ENCODE results near the gene SPOCD1.

SPOCD1 gene

DNA sequence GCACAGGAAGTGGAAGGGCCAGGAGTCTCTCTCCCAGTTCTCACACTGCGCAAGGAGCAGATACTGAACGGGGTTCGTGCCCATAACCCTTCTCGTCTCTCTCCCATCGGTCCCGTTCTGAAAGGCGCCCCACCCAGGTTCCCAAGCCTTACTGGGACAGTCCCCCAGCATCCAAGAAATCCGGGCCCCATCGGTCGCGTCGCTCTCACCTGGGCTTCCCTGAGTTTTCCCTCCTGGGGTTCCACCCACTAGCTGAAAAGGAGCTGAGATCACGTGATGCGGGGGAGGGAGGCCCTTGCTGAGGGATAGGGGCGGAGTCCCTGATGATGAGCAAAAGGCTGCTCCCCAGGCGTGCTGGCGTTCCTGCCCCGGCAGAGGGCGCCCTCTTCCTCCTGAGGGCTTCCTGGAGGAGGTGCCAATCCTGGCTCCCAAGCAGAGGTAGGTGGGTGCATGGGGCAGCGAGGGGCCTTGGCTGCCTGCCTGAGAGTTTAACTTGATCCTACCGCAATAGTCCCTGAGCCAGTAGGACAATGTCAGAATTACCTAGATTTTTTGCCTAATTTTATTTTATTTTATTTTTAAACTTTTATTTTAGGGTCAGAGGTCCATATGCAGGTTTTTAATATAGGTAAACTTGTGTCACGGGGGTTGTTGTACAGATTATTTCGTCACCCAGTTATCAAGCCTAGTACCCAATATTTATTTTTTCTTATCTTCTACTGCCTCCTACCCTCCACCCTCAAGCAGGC lies at the start of gene SPOCD1:
SPOCD1 (minus strand) TSS at position 271 of the 749 bp plus-strand sequence. CDS start 689 bp downstream, outside the sequence.
- no peak for FAIRE-seq

DNA sequence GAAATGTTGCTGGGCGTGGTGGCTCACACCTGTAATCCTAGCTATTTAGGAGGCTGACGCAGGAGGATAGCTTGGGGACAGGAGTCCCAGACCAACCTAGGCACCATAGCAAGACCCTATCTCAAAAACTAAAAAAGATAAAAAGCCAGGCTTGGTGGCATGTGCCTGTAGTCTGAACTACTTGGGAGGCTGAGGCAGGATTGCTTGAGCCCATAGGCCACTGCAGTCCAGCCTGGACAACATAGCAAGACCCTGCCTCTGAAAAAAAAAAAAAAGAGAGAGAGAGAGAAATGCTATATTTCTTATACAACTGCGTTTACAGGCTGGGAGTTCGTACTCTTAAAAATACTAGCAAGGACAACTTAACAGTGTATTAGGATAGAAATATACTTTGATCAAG lies 46.2 kb upstream of the SPOCD1 start:
- no peak for DNase-seq (ENCODE audit: low spot score)
- no peak for FAIRE-seq

More for the DNA sequence above, at the start of gene SPOCD1:
- DNase-seq (ENCODE audit: low spot score), result peak; percentile 61

DNA sequence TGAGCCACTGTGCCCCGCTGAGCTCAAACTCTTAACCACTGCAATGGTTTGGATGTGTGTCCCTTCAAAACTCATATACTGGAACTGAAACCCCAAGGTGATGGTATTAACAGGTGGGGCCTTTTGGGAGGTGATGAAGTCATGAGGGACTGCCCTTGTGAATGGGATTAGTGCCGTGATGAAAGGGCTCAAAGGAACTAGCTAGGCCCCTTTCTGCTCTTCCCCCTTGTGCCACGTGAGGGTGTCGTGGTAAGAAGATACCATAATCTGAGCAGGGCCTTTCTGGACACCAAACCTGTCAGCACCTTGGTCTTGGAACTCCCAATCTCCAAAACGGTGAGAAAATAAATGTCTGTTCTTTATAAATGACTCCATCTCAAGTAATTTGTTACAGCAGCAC lies 45.5 kb upstream of the SPOCD1 start:
- DNase-seq (ENCODE audit: low spot score), result no peak
- FAIRE-seq, result no peak

DNA sequence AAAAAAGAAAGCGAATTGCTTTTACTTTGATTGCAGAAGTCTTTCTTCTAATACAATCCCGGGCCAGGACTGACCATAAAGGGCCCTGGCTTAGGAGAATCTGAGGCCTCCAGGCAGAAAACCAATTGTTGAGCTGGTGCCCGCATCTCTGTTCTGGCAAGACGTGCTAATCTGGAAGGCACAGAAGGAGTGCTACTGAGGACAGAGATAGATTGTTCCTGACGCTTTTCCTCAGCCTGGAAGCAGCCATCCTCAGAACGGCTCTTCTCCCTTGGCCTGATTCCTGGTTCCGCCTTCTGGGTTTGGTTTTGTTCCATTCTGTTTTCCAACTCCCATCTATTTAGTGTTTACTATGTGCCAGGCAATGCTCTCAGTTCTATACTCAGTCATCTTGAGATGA lies 44.8 kb upstream of the SPOCD1 start:
- FAIRE-seq, result no peak
- no peak for DNase-seq (ENCODE audit: low spot score)

DNA sequence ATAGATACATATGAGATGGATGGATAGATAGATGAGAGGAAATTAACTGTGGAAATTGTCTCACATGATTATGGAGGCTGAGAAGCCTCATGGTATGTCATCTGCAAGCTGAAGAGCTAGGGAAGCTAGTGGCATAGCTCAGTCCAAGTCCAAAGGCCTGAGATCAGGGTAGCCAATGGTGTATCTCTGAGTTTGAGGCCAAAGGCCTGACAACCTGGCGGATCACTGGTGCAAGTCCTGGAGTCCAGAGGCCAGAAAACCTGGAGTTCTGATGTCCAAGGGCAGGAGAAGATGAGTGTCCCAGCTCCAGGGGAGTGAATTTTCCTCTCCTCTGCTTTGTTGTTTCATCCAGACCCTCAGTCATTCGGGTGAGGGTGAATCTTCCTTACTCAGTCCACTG lies 43.9 kb upstream of the SPOCD1 start:
- no peak for FAIRE-seq
- DNase-seq (ENCODE audit: low spot score), result no peak

DNA sequence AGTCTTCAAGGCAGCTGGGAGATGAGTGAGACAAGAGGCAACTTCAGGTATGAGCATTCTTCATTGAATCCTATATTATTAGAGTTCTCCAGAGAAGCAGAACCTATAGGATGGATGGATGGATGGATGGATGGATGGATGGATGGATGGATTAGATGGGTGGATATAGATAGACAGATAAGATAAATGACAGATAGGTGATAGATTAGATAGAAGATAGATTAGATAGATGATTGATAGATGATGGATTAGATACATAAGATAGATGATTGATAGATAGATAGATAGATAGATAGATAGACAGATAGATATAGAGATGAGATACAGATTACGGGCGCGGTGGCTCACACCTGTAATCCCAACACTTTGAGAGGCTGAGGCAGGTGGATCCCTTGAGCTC lies 43.2 kb upstream of the SPOCD1 start:
- FAIRE-seq (no peak), DNase-seq (ENCODE audit: low spot score) (no peak)

DNA sequence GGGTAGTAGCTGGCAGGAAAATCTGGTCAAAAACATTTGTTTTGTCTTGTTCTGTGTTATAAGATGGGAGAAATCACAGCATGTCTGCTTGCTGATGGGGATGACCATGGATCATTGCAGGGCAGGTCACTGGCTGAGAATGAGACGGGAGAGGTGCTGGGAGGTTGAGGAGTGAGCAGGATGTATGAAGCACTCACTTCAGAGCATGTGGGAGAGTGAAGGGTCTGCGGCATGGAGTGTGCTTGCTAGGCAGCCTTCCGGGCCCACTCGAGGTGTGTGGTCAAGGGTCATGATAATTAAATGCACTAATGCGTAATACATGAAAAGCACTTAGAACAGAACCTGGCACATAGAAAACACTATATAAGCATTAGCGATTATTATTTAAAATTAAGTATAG lies 42.0 kb upstream of the SPOCD1 start:
- FAIRE-seq (no peak), DNase-seq (ENCODE audit: low spot score) (no peak)

DNA sequence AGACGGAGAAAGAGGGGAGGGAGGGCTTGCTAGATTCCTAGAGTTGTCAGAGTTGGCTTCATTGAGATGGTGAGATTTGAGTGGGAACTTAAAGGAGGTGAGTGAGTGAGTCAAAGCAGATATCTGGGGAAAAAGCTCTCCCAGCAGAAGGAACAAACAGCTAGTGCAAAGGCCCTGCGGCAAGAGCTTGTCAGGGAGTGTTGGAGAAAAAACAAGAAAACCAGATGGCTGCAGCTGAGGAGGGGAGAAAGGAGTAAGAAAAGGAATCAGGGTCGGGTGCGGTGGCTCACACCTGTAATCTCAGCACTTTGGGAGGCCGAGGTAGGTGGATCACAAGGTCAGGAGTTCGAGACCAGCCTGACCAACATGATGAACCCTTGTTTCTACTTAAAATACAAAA lies 40.3 kb upstream of the SPOCD1 start:
- FAIRE-seq (no peak), DNase-seq (ENCODE audit: low spot score) (no peak)

DNA sequence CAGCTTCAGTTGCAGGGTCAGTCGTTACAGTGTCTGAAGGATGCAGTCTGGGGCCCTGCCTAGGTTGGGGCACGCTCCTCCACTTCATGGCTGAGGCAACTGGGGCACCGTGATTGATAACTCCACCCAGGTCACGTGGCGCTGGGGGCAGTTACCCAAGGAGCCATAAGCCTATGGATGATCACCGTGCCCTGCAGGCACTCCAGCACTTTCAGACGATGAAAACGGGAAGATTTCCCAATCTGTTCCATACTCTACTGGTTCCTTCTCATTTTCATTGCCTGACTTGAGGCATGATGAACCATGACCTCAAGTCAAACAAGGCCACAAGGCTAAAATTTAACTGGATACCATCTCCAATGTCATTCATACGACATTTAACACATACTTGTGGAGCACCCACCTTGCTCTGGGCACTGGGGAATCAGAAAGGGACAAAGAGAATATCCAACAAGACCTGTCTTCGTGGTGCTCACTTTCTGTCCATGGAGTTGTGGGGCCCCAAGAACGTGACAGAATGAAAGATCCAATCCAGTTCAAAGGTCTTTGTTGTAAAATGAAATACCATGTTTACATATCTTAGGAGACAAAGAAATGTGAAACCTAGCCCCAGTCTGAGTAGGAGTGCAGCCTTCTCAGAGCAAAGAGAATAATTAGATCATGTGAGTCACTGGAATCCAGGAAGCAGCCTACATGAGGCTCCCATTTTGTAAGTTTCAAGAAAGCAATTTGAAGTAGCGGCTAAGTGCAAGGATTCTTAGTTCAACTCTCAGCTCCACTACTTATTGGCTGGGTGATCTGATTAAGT lies 39.4 kb upstream of the SPOCD1 start:
- DNase-seq (ENCODE audit: low spot score) (peak; percentile 20), FAIRE-seq (no peak)

DNA sequence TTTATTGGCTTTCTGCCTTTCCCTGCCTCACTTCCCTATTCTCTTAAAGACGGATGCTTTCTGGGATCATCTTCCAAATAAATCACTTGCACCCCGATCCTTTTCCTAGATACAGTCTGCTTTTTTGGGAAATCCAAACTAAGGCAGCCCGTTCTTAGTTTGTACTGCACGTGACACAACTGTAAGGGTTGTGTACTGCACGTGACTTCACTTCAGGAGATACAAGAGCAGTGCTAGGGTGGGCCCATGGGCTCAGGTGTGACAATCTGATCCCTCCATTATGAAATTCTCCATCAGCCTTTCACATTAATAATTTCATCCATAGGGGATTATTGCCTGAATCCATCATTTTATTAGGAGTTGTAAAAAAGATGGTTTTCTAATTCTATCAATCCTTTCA lies 33.8 kb upstream of the SPOCD1 start:
- FAIRE-seq, result no peak
- DNase-seq (ENCODE audit: low spot score), result no peak

DNA sequence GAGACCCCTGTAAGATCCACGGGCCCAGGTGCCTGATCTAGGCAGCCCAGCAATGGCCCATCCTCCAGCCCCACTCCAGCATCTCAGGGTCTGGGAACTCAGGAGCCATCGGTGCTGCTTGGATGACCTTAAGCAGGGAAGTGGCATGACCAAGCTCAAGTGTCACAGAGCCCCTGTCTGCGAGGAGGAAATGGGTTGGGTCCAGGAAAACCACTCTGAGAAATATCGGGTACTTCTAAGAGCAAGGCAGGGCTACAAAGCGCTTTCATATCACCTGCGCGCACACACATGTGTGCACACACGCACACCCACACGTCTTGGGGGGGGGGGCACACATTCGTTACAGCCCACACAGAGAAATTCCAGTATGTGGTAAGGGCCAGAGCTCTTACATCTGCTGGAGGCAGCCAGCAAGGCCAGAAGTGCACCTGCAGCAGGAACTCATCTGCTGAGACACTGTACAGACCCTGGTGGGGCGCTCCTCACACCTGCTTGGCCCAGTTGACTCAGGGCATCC lies 32.6 kb upstream of the SPOCD1 start:
- DNase-seq (ENCODE audit: low spot score) (no peak), FAIRE-seq (no peak)

DNA sequence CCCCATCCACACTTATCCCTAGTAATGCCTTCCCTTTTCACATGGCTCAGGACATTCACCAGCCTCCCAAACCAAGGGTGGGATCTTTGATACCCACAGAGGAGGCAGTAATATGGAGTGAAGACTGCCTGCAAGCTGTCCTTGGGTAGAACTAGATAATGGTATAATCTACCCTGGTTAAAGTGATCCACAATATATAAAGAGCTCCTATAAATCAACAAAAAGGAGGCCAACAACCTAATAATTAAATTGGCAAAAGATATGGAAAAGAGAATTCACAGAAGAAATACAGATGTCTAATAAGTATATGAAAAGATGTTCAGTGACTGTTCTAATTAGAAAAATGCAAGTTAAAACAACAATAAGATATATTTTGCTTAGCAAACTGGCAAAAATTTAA lies 30.7 kb upstream of the SPOCD1 start:
- no peak for DNase-seq (ENCODE audit: low spot score)
- FAIRE-seq, result no peak

DNA sequence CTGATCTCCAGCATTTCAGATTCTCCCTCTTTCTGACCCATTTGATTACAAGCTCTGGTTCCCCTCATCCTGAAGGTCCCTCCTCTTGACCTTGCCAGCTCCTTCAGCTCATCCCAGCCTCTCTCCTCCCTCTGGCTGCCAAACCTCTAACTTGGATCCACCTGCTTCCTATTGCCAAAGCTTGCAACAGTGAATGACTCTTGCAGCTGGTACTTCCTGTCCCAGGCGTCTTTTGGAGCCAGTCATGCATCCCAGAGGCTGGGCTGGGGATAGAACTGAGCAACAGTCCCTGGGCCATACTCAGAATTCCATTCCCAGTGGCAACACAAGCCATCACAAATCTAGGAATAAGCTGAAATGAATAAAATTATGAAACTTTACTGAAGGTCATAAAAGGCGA lies 27.7 kb upstream of the SPOCD1 start:
- DNase-seq (ENCODE audit: low spot score) (no peak), FAIRE-seq (no peak)

DNA sequence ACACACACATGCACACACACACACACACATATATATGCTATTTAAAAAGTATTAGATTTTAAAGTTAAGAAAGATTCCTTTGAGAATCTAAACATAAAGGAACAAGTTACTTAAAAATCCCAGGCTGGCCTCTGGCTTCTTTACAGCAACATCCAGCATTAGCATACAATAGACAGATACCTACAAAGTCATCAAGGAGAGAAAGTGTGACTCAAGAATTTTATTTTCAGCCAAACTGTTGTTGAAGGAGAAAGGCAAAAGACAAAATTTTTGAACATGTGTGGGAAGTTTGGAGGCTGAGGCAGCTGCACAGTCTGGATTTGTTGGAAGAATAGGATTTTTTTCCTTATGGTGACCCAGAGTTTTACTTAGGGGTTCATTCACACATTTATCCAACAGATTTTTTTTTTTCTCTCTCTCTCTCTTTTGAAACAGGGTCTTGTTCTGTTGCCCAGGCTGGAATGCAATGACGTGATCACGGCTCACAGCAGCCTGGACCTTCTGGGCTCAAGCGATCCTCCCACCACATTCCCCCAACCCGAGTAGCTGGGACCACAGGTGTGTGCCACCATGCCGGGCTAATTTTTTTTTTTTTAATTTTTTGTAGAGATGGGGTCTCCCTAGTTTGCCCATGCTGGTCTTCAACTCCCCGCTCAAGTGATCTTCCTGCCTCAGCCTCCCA lies 24.0 kb upstream of the SPOCD1 start:
- FAIRE-seq, result no peak
- DNase-seq (ENCODE audit: low spot score), result no peak

DNA sequence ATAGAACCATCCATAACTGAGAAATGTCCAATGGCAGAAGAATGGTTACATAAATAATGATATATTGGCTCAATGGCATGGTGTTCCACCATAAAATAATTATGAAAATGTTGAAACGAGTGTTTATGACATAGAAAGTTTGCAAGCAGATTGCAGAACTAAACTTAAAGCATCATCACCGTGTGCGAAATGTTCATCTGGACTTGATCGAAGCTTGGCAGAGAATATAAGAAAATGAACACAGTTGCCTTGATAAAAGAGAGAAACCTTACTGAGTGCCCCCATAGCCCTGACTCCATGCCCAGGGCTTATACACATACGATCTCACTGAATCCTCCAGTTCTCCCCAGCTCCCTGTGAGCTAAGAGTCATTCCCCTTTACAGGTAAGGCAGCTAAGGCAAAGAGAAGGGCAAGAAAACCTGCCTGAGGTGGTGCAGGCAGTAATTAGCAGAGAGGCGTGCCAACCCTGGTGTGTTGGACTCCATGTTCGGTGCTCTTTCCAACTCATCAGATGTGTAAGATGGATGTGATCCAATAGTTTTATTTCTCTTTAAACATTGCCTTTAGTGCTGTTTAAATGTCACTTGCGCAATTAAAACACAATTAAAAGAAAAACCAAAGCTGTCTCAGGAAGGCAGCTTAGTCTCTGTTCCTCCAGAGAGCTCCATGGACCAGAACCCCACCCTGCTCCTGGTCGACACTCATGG lies 21.8 kb upstream of the SPOCD1 start:
- DNase-seq (ENCODE audit: low spot score) (no peak), FAIRE-seq (no peak)

DNA sequence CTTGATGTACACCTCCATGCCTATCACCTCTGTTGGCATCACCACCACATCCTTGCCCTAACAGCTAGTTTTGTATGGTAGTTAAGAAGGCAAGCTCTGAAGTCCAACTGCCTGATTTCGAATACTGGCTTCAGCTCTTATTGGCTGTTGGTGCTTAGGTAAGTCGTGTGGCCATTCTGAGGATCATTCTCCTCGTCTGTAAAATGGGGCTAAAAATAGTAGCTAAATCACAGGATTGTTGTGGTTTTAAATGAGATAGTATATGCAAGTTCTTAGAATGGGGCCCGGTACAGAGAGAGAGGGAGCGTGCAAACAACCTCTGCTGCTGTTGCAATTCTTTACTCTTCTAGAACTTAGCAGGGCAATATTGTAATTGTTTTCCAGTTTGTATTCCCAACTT lies 20.8 kb upstream of the SPOCD1 start:
- no peak for FAIRE-seq
- DNase-seq (ENCODE audit: low spot score), result no peak

DNA sequence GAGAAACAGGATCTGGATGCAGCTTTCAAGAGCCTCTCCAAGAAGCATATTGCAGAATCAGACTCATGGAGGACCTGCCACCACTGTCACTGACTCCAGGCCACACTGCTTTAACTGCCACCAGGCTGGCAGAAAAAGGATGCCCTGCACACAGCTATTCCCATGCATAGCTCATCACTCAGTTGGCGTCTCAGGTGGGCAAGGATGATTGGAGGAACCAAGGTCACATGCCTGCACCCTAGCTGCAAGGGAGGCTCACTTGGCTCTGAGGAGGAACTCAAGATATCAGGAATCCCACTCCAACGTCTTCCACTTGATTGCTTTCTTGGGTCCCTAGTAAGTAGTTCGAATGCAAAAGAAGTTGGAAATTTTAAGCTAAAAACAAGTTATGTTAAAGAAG lies 19.6 kb upstream of the SPOCD1 start:
- FAIRE-seq (no peak), DNase-seq (ENCODE audit: low spot score) (no peak)

DNA sequence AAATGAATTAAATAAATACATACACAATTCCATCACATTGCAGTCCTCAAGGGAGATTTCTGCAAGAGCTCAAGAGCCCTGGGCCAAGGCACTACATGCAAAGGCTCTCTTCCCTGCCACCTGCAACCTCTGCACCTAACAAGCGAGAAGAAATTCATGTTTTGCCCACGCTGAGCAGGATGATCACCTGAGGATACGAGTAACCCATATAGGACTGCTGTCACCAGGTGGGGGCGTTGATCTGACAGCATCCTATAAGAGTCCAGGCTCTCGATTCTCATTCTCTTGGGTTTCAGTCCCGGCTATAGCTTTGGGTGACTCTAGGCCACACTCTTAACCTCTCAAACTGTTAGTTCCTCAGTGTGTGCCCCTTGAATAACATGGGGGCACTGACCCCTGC lies 18.7 kb upstream of the SPOCD1 start:
- DNase-seq (ENCODE audit: low spot score) (no peak), FAIRE-seq (no peak)

DNA sequence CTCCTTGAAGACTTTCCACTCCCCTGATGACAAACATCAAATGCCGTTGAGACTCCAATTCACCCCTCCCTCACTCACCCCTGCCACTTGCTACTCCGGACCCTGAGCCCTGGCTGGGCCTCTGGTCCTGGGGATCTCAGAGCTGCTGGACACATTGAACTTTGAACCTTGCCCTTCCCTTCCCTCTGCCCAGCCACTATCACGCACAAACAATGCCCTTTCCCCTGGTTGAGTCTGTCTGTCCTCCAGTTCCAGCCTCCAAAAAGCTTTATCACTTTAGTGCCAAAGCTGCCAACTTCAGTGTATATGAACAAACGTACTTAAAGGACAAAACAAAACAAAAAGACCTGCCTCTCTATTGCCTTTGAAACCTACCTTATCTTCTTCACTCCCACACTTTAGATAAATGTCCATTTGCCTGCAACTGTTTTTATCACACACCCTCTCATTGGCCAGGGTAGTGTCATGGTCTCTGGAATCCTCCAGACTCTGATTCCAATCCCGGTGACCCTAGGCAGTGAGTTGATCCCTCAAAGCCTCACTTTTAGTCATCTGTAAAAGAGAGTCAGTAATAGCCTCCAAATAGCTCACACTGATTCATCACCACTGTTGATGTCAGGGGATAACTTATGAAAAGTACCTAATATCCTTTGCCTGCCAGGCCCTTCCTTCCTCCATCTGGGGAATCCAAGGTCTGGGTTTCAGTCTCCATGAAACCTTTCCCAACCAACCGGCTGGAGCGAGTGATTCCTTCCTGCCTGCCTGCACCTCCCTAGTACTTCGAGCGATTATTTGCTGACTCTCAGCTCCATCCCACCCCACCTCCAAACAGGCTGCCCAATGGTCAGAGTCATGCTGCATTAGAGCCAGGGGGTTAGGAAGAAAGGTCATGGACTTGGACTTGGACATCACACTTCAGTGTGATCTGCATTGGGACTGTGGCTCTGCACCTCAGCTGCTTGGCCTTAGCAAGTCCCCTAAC lies 15.9 kb upstream of the SPOCD1 start:
- FAIRE-seq, result no peak
- DNase-seq (ENCODE audit: low spot score), result peak; percentile 31

DNA sequence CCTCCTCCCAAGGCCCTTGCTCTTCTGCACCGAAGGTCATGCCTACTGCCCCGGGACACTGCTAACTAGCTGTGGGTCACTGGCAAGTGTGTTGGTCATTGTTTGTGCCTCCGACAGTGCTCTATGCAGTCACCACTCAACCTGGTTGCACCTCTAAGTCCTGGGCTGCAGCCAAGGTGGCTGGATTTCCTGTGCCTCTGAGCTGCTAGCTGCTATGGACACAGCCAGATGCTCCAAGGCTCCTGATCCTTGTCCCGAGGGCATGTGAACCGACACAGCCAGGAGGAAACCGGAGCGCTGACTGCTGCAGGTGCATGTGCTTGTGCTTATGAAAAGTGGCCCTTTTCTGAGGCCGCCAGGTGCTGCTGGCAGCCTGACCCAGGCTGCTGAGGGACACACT lies 14.7 kb upstream of the SPOCD1 start:
- no peak for FAIRE-seq
- no peak for DNase-seq (ENCODE audit: low spot score)
